GF-D8 (cell line): ENCODE results near the gene E2F4.

Source experiments
- DNase-seq: peaks from one replicate; lab custom pipeline; 2025; lab: John Stamatoyannopoulos, UW

Gene E2F4, protein sequence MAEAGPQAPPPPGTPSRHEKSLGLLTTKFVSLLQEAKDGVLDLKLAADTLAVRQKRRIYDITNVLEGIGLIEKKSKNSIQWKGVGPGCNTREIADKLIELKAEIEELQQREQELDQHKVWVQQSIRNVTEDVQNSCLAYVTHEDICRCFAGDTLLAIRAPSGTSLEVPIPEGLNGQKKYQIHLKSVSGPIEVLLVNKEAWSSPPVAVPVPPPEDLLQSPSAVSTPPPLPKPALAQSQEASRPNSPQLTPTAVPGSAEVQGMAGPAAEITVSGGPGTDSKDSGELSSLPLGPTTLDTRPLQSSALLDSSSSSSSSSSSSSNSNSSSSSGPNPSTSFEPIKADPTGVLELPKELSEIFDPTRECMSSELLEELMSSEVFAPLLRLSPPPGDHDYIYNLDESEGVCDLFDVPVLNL

DNA sequence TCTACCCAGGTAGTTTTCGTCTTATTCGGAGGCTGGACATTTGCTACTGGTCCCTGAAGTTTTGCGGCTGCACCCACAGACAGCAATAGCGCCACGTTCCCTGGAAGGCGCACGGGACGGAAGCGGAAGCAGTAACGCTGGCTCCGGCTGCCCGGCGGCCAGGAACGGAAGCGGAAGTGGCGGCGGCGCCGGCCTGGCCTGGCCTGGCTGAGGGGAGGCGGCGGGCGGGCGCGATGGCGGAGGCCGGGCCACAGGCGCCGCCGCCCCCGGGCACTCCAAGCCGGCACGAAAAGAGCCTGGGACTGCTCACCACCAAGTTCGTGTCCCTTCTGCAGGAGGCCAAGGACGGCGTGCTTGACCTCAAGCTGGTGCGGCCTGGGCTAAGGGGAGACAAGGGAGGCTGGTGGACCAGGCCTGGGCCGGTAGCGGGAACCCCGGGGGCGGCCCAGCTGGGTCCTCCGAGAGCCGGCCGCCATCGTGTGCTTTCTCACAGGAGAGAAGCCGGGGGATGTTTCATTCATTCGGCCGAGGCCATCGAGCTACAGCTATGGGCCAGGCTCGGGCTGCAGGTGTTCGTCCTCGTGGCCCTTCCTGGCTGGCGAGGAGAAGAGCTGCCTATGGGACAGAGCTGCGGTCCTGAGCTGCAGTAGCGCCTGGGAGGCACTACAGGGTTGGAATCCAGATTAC, at the start of gene E2F4:
E2F4 (plus strand) TSS at position 161 of the 687 bp plus-strand sequence; CDS start at position 234, 73 bp downstream.
- peak; percentile 64 for DNase-seq

DNA sequence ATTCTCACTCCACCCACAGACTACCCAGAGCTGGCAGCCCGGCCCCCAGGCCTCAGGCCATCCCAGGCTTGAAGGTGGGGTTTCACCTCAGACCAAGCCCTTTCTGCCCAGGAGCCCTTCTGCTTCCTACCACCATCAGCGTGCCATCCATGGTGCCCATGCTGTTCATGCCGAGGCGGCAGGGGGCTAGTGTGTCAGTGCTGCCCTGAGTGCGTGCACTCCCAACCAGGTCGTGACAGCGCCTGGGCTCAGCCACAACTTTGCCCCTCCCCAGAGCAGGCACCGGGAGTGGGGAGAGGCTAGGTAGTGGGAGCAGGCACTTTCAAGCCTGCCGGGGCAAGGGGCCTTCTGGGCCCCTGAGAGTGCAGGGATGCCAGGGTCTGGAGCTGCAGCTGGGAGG, 49.6 kb upstream of the E2F4 start:
- no peak for DNase-seq

DNA sequence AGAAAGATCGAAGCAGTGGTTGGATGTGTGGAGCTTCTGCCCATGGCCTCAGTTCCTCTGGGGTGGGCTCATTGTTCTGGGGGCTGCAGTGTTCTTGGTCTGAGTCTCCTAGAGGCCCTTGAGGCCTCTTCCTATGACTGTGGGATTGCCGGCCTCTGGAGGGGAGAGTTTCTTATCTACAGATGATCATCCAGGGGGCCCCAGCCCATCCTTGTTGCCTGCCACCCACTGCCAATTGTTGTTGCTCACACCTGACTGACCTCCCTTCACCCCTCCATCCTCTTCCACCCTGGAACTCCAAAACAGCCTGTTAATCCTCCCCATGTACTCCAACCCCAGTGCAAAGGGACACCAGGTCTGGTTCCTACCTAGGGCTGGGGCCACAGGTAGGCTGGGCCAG, 47.0 kb upstream of the E2F4 start:
- DNase-seq, result no peak

DNA sequence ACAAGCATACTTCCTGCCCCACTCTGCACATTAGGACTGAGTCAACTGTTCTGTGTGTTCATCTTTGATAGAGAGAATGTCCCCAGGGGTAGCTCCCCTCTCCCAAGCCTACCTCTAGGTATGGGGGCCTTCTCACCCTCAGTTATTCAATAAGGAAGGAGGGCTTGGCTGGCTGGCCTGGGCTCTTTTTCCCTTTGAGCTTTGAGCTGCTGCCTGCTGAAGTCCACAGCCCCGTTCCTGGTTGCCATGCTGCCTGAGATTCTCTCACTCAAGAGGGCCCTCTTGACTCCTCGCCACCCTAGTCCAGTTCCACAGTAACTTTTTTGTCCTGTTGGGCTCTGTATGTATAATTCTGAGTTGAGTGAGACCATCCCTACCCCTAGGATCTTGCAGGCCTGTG, 46.2 kb upstream of the E2F4 start:
- DNase-seq, result no peak

DNA sequence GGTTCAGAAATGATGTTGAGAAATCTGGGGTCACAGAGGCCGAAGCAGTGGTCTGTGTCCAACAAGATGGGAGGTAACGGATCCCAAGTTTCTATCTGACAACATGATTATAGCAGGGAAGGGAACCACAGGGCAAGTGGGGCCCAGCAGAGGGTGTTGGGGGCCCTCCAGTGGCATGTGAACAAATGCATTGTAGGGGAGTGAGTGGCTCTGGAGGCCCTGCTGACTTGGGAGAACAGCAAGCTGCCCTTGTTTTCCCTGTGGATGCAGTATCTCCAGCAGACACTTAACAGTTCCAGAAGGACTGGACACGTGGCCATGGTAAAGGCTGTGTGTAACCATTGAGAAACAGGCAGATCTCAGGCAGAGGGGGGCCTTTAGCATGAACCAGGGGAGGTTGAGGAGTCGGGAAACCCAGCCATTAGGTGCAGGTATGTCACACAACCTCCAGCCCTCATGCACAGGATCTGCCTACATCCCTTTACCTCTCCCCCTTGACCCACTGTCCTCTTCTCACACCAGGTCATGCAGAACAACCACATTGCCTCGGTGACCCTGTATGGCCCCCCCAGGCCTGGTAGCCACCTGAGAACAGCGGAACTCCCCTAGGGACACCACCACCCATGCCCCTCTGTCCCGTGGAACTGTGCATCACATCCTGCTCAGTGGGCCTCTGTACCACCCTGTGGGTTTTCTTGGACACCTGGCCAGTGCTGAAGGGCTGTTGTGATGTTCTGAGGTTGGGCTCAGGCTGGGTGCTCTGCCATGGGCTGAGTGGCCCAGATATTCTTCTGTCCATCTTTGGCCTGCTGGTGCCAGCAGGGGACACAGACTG, 45.2 kb upstream of the E2F4 start:
- DNase-seq, result no peak

DNA sequence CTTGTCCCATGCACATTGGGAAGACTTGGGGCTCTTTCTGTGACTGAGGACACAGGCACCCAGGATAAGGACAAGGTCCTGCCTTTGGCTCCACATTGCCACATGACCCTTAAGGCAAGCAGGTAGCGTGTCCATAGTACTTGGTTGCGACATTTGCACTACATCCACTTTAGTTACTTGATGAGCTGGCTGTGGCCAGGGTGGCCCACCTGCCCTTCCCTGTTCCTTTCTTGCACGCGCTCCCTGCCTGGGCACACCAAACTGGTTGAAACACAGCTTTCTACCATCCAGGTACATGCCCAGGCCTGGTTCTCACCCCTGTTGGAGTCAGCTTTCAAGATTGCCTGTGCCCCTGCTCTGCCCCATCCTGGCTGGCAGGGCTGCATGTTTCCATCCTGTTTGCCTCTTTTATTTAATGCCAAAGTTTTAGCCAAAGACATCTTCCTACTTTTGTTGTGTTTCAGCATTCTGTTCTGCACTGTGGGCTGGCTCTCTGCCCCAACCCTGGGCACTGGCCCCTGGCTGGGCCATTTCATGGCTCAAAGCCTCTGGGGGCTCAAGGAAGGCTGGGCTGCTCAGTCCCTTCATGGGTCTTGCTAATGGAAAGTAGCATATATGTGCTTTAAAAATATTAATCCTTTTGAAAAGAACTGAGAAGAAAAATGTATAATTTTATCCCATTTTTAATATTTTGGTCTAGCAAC, 44.4 kb upstream of the E2F4 start:
- DNase-seq, result no peak

DNA sequence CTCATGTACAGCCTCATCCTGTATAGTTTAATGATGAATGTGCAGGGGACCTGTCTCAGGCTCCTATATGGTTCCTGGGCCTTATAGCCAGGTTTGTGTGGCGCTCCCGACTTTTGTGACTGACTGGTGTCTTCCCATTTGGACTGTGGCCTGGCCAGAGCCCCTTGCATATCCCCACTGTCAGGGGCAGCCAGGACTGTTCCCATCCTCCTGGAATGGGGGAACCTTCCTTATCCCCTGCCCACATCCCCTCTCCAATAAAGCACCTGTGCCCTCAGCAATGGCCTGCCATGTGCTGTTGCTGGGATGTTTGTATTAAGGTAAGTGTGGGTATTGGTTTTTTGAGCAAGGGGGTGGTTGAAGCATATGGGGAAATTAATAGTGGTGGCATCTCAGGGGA, 43.7 kb upstream of the E2F4 start:
- no peak for DNase-seq

DNA sequence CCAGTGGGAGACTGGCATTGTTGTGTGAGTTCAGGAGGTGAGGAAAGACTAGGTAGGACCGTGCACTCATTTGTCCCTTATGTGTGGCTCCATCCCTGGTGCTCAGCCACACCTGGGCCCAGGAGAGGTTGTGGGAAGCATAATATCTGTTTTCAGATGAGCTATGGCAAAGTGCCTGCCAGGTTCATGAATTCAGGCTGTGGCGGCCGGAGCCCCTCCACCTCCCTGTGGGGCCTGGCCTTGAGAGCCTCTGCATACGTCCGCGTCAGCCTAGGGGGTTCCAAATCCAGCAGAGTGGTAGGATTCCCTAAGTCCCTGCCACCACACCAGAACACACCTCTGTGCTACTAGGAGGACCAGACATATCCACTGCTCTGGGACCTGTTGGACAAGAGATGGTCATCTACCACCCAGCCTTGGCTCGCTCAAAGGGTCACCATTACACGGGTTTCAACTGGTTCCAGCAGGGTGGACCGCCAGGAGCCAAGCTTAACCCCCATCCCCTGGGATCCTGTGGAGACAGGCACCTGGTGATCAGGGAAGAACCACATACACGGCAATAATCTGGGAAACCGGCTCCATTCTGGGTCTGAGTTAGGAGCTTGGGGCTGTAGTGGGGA, 43.2 kb upstream of the E2F4 start:
- DNase-seq, result no peak

DNA sequence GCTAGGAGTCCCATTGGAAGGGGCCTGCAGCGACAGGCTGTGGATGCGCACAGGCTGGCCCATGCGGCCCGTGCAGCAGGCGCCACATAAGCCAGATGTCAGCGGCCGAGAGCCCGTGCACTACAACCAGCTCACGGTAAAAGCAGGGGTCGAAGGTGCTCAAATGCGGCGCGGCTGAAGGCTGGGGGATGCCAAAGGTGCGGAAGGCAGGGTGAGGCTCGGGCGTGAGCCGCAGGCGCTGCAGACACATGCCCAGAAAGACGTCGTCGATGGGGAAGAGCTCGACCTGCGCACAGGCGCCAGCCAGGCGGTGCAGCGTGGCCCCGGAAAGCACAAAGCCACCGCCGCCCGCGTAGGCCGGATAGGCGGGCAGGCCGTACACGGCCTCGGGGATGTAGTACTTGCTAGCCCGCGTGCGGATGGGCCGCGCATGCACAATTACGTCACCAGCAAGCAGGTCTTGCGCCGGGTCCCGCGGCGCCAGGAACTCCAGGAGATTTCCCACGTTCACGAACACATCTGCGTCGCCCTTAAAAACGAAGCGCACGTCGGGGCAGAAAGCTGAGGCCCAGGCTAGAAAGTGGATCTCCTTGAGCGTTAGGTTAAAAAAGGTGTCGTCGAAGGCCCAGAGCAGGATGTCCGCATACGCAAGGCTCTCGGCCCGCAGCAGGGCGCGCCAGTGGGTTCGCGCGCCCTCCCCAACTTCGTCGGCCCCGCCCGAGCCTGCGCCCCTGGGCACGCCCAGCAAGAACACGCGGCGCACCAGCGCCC, 42.5 kb upstream of the E2F4 start:
- DNase-seq, result no peak

DNA sequence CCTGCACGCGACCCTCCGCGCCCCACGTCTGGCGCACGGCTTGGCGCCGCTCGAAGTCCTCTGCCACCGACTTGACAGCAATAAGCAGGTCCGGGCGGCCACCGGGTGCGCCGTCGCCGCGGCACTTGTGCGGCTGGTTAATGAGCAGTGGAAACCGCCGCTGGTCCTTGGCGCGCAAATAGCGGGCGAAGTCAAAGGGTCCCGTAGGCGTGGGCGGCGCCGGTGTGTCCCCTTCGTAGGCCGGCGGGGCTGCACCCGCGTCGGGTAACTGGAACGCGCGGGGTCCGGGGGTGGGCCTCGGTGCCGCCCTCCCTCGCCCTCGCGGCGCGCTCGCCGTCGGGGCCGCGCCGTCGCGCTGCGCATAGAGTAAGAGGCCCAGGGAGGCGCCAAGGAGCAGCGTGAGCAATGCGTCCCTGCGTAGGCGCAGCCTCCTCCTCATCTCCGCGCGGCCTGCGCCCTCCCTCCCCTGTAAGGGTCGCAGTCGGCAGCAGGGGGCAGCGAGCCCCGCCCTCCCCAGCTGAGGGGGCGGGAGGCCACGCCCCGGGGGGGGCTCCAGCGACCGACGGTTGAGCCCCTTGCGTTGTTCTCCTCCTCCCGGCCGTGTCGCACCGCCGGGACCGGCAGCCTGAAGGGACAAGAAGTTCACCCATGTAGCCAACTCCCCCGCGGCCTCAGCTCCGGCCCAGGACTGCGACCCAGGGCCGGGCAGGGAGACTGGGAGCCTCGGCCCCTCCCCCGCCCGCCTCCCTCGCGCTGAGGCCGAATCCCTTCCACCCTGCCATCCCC, 41.7 kb upstream of the E2F4 start:
- DNase-seq, result no peak

DNA sequence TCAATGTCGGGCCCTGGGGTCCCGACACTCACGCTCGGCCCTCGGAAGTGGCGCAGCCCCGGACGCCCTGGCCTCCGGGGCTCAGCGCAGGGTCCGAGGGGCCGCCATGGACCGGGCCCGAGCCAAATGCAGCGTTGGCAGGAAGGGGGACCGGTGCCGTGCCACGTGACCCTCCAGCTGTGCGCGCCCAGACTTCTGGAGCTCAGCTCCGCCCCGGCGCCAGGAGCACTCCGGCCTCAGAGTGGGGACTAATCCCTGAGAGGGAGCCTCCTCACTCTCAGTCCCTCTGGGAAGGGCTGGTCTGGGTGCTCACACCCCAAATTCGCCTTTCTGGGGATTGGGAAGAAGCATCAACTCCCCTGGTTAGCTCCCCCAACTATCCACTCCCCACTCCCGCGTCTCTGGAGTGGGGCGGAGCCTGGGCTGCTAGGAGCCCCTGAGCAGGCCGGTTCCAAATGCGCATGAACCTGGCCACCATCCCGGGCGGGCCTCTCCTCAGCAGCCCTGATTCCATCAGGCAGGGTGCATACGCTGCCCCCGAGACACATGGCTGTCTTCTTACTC, 41.0 kb upstream of the E2F4 start, which contains the start of gene B3GNT9:
B3GNT9 (minus strand) TSS at position 166 of the 564 bp plus-strand sequence. CDS start 513 bp downstream, outside the sequence.
- DNase-seq, result no peak

DNA sequence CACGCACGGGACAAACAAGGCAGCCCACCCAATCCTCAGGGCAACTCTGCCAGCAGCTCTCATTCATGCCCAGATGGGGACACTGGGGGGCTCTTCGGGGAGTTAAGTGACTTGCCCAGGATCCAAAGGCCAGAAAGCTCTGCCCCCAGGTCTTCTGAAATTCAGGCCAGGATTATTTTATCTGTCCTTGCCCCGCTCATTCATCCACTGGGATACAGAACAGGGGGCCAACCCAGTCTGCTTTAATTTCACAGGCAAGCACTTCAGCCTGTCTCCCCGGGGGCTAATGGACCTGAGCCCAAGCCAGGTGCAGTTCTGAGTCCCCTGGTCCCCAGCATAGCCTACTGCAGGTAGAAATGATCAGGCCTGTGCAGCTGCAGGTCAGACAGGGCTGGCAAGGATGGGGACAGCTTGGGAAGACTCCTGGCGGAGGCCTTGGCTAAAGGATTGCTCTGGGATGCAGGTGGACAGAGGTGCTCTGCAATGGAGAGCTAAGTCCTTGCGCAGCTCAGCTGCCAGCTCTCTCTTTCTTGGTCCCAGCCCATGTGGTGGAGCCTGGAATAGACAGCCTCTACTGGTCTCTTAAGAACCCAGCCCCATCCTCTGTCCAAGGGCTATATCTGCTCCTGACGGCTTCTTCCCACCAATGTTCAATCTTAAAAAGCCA, 40.4 kb upstream of the E2F4 start:
- DNase-seq, result no peak

DNA sequence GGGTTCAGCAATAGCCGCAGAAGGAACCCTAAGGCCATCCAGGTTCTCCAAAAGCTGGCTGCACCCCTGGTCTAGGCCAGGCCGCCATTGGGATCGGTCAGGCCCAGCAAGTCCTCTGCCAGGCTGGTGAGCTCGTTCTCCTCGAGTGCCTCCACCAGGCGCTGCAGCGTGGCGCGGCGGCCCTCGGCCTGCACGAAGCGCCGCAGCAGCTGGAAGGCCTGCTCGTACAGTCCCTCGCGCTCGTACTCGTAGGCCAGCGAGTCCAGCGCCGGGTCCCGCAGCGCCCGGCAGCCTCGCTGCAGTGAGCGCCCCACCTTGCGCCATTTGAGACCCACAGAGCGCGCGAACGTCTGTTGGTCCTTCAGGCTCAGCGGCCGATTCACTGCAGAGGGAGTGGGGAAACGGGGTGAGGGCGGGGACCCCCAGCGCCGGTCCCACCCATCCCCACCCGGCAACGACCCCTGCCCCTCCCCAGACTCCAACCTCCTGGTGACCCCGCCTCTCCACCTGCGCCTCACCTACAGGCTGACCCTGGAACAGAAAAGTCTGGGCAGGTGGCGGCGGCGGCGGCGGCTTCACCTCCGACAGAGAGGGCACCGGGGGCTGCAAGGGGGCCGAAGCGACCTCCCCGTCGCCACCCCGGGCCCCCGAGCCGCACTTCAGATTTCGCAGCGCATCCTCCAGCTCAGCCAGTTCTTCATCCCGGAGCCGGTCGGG, 37.2 kb upstream of the E2F4 start:
- no peak for DNase-seq

DNA sequence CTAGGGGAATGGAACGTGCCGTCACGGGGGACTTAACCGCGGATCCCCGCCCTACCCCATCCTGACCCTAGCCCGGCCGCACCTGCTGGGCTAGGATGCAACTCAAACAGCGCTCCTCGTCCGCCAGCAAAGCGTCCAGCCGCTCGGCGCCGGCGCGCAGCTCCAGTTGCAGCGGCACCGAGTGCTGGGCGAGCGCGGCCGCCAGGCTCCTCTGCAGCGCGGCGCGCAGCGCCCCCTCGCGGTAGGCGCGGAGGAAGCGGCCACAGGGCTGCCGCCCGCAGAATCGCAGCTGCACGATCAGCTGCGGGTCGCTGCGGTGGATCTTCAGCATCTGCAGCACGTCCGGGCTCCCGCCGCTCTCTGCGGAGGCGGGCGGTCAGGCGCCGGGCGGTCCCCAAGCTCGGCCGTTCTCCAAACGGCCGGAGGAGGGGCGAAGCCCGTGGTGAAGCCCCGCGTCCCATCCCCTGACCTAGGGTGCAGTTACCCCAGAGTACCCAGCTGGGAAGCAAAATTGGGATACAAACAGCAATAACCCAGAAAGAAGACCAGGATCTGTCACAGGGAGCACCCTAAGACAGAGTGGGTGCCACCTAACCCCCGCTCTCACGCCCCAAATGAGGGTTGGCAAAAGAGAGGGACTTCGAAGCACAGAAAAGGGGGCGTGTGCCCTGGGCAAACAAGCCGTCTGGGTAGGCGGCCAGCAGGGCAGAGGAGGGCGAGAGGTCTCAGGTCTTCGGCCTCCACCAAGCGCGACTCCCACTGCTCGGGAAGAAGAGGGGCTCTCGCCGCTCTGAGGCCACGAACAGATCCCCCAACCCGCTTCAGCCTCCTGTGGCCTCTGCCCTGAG, 36.4 kb upstream of the E2F4 start:
- DNase-seq, result no peak

DNA sequence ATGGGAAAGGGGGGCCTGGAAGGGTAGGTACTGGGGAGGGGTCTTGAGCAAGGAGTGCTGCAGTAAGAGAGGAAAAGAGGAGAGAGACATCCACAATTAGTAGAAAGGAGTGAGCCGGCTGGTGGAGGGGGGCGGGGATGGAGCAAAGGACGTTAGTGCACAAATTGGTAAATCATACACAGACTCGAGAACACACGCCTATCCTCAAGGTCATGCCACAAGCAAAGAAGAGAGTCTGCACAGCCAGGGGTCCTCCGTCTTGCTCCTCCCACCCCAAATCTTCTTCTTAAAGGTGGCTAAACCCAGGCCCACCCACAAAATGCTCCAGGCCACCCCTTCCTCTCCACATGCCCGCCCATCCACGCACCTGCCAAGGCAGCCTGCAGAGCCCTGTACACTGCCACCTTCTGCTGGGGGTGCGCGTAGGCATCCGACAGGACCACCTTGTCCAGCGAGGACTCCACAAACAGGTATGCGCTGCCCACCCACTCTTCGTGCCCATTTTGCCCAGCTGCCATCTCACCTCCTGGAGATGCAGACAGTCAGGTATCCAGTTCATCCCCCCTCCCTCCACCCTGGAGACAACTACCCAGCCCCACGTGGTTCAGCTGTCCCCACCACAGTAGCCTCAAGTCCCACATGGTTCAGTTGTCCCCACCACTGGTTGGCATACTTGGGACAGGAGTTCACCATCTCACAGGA, 35.7 kb upstream of the E2F4 start:
- DNase-seq, result no peak

DNA sequence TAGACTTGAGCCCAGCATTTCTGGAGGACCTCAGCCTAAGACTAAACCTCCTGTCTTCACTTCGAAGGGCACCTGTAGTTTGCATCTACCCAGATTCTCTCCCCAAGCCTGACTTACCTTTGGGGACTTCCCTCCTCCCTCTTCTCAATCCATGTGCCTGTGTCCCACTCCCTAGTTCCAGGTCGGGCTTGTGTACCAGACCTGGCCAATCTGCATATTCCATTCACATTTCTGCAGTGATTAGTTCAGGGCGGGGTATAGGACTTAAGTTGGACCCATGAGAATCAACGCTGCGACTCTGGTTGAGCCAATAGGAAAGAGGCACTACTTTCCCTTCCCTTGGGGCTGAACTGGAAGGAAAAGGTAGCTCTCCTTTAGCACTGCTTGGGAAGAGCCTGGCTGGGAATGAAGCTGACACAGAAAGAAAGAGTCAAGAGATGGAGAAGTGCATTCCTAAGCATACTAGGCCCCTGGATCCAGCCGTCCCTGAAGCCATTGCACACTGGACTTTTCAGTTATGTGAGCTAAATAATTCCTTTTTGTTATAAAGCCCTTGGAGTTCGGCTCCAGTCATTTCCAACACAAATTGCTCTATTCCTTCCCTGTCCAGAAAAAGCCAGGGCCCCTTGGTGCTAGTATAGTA, 34.7 kb upstream of the E2F4 start:
- DNase-seq, result no peak
